Muscle of back (tissue), 11 donors: Measurements from ENCODE around the gene ATP8A2. TPM values are rescaled to one million over a fixed set of nuclear protein-coding genes. Genes with fewer than 3 reads are reported as not detected.
A peak's percentile ranks its signal among the peaks of the same experiment; 100 is the strongest.
"Not testable (repeated sequence)": the region's sequence is repeated elsewhere in the genome, so short reads cannot be mapped to it uniquely, and the experiment has no call there.

ENCODE experiments used
- DNase-seq, 3 donors: peaks; one replicate each; pipeline versions ENCODE4 v3.0.0 to v3.0.0-alpha.2; 2013
- polyA plus RNA-seq, 10 donors: library from polyadenylated mRNA; unstranded; fragments of 120-200 nt; gene quantifications; one replicate each; pipeline ENCODE4 v1.2.1, GENCODE V29; 2013; ENCODE audit not compliant: insufficient read length in 10 of 10

The ATP8A2 gene
- polyA plus RNA-seq, 10 donors: 1.5 to 3.6 (median 2.2) TPM

- DNase-seq: no peak
Observed at GRCh38 chr13:26034018-26034417, 662.2 kb downstream of the ATP8A2 start.

DNA sequence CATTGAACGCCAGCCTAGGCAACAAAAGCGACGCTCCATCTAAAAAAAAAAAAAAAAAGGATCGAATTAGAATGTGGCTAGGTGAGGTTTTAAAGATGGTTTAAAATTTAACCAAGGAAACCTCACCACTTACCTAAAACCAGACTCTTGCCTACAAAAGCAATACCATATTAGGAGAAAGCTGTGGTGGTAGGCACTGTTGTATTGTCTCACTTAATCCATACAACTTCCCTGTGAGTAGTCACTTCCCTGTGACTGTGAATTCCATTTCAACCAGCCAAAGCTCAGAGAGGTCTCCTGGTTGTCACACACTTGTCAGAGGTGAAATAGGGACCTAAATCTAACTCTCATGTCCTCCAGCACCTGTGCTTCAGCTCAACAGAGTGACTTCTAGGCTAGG is 664.6 kb downstream of the ATP8A2 start:
- DNase-seq: no peak

GRCh38 chr13:26037302-26037701 is 665.5 kb downstream of the ATP8A2 start:
- peak in 2 of 3 donors; percentile 27 to 45 for DNase-seq

- DNase-seq: no peak
Observed at GRCh38 chr13:26038931-26039475, 667.2 kb downstream of the ATP8A2 start.

GRCh38 chr13:26041444-26041843 is 669.7 kb downstream of the ATP8A2 start:
- no peak for DNase-seq

- DNase-seq: no peak
Observed at GRCh38 chr13:26042785-26043184, 671.0 kb downstream of the ATP8A2 start.

- DNase-seq: no peak
Observed at GRCh38 chr13:26045142-26045541, 673.4 kb downstream of the ATP8A2 start.

GRCh38 chr13:26046639-26047038 is 674.9 kb downstream of the ATP8A2 start:
- DNase-seq: no peak

DNA sequence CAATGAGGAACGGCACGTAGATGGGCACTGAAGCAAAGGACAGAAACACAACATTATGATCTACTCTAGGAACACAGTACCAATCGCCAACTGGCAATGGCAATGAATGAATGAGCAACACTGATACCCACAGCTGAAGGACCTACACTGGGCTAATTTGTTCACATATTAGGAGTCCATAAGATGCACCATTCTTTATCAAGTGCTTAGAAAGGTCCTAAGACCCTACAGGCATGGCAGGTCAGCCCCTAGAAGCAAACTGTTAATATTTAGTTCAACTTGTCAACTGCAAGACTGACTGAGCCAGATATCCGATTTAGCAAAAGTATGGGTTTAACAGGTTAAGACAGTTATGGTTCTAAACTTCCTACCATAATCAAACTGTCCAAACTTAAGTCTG is 675.3 kb downstream of the ATP8A2 start:
- DNase-seq: no peak

DNA sequence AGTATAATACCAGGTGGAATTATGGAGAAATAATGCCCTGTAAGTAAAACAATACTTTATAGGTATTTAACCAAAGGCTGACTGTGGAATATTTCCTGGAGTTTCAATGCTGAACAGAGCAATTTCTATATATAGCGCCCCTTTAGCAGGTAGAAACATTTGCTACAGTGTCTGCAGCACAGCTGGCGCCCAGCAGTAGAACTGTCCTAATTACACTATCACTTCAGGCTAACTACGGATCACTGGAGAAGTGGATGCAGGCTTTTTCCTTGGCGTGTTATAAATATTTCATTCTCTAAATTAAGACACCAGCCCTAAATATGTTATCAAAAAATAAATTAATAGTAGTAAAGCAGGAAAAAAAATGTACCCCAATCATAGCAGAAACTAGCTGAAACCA is 677.0 kb downstream of the ATP8A2 start:
- DNase-seq: peak in 1 of 3 donors; percentile 29

DNA sequence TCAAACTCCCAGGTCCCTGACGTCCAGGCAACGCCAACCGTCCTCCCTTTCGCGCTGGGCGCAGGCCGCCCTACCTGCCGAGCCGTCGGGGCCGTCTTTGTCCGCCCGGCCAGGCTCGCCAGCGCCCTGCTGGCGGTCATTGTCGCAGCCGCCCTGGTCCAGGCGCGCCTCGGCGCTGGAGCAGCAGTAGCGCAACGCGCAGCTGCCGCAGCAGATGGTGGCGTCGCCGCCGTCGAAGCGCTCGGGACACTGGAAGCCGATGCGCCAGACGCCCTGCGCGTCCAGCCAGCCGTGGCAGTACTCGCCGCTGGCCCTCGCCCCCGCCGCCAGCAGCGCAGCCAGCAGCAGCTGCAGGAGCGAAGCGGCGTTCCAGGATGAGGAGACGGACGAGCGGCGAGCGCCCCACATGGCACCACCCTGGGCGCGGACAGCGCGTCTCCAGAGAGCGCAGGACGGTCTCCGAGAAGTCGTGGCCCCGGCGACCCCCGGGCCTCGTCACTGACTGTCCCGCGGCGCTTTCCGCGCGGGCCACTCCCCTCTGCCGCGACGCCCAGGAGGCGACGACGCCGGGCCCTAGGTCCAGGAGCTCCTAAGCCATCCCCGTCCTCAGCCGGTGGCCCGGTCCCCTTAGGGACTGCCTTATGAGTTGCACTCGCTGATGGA is 678.9 kb downstream of the ATP8A2 start:
- peak; percentile 47 to 87 (median 71) for DNase-seq

DNA sequence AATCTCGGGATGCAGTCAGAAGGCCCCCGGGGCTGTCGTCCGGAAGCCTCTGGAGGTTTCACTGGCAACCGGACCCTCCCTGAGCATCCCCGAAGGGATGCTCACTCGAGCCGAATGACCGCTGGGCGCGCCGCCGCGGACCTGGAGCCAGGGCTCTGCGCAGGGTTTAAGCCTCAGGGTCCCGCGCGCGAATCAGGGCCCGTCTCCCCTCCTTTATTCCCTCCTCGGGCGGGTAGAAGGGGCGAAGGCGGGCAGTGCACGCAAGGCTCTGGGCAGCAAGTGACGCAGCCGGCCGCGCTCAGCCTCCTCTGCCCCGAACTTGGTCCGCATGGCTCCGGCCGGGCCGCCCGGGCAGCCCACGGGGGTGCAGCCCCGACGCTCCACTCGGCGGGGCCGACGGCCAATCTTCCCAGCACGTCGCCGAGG is 679.5 kb downstream of the ATP8A2 start:
- peak in 2 of 3 donors; percentile 47 to 81 for DNase-seq

DNA sequence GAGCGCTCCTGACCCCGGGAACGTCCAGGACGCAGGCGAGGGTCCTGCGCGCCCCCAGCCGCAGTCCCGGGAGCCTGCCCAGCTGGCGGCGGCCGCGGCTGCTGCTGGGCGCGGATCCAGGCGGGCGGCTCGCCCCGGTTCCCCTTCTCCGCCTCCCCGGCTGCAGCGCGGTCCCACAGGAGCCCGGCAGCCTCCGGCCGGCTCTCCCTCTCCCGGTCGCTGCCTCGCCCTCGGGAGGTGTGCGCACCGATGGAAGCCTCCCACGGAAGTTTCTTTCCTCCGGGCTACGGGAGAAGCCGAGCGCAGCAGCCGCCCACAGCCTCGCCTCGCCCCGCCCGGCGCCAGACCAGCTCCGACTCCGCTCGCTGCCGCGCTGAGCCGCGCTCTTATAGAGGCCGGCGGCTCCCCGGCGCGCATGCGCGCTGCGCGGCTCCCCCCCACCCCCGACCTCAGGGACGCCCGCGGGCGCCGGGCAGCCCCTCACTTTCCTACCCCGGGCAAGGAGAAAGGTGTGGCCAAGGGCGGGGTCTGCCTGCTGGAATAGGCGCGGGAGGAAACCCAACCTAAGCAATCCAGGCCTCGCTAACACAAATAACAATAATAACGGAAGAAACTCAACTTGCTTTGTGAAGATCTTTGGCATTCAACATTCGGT is 680.0 kb downstream of the ATP8A2 start, which contains the start of gene SHISA2:
Gene SHISA2 (minus strand): TSS at position 360 of the 655 bp plus-strand sequence. CDS start 1,041 bp downstream, outside the sequence.
- DNase-seq: peak; percentile 63 to 92 (median 84)

DNA sequence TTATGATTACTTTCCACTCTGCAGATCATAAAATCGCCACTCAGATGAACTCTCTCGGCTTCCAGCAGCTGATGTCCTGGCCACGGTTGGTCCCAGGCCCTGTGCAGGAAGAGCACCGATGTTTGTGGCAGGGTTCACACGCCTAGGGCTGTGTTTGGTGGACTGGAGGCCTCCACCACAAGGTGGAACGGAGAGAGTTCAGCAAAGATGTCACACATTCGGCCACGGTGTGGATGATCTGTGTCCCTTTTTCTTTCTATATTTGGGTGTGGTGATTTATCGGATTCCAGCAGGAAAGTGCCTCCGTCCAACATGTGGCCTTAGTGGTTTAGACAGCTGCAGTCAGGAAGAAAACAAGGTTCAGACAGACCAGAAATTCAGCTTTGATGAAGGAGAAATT is 680.6 kb downstream of the ATP8A2 start:
- peak in 1 of 3 donors; percentile 38 for DNase-seq

DNA sequence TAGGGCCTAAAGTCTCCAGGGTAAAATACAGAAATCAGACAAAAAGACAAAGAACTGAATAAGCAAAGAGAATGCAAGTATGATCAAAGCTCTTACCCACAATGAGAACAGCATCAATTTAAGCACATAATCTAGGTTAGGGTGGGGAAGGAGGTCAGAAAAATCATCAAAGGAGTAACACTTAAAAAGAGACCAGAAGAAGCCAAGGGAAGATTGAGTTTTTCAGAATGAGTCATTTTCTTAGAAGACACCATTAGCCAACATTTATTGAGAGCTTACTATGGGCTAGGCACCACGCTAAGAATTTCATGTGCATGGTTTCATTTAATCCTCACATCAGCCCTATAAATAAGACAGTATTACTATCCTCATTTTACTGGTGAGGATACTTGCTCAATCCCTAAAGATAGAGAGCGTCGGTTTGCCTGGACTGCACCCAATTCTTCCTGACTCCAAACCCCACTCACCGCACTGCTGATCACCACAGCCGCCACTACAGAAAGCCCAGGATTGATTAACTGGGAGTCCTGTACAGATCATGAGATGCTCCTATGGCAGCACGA is 681.7 kb downstream of the ATP8A2 start:
- DNase-seq: no peak

- DNase-seq: no peak
Observed at GRCh38 chr13:26054896-26055295, 683.1 kb downstream of the ATP8A2 start.

DNA sequence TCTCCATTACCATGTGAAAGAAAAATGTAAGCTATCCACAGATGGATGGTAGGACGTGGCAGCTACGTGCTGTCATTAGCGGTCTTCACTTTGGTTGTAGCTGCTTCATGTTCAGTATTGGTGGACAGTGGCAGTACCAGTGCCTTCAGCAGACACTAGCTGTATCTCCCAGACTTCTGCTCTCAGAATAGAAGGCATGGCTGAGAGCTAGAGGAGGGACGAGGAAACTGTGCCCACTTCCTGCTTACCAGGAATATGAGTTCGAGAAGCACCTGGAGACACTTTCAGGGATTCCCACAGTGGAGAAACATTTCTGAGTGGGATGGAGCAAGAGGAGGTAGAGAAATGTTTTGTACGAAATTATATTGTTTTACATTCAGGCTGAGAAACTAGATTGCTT is 686.9 kb downstream of the ATP8A2 start:
- no peak for DNase-seq

GRCh38 chr13:26060357-26060756 is 688.6 kb downstream of the ATP8A2 start:
- no peak for DNase-seq

DNA sequence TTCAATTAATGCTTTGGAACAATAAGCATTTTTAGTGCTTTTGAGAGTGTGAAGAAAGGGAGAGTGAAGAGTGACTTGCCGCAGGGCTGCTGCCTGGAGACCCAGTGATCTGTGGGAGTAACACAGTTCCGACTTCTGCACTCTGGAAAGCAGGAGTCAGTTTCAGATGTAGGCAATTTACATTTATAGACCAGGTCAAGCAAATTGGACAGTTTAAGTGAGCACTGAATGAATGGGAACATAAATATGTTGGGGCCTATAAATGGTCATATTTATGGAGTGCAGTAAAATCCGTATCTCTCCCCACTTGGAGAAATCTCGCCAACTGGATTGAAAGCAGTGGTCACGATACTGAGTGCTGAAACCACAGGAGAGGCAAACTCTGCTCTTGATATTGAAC is 689.5 kb downstream of the ATP8A2 start:
- no peak for DNase-seq

GRCh38 chr13:26061947-26062346 is 690.2 kb downstream of the ATP8A2 start:
- DNase-seq: no peak

DNA sequence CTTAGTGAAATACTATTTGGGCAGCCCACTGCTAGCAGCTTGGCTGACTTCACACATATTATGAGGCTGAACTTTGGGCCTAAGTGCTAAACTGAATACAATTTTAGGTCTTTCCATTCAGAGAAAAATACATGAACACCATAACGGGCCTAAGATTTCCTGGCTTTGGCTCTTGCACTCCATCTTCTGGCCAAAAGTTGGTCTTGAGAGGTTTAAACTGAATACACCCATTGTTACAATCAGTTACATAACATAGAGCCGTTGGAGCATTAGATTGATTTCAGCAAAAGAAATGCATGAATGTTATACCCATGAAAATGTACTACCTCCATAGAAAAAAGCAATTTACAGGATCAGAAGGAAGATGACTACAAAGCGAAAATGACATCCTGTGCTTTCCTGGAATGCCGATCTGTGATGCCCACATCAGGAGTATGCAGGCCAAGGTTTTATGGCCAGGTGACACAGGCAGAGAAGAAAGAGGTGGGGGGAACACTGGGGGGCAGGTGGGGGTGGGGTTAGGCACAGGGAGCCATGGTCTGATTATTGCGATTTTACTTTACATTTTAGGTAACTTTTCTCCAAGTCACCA is 691.2 kb downstream of the ATP8A2 start:
- peak; percentile 47 to 85 (median 73) for DNase-seq

- DNase-seq: not testable (repeated sequence)
Observed at GRCh38 chr13:26066492-26066891, 694.7 kb downstream of the ATP8A2 start.
